ENCODE data around the gene CEP152. TPM values are rescaled to one million over a fixed set of nuclear protein-coding genes. Genes with fewer than 3 reads are reported as not detected.

The CEP152 gene
- total RNA-seq, 3 donors from 2014 or later, result 5.3 to 13.5 (median 5.9) TPM

- H3K36me3 ChIP-seq, result no peaks in the 10 kb centered on the region
- intact Hi-C loops (cut with DNase I; ENCODE audit: low total_unique reads), result no loop called here
Observed at GRCh38 chr15:48733615-48734014, 77.3 kb downstream of the CEP152 start.

GRCh38 chr15:48730506-48730905 is 80.4 kb downstream of the CEP152 start:
- TF ChIP-seq CTCF (IDR thresholded peaks at IDR 0.05) (no peak), POLR2AphosphoS5 (IDR thresholded peaks at IDR 0.05) (no peak), POLR2A (IDR thresholded peaks at IDR 0.05) (no peak)
- Histone ChIP-seq H3K4me1 (no peaks in the 10 kb centered on the region), H3K27ac (no peak overlapping the region), H3K27me3 (no peaks in the 10 kb centered on the region), H3K4me3 (no peak overlapping the region), H3K36me3 (no peaks in the 10 kb centered on the region), H3K9me3 (peaks cover 0 to 14% of the 10 kb centered on the region in 2 donors)
- no peak for DNase-seq (ENCODE audit: low spot score in 2 of 2)
- intact Hi-C loops (cut with DNase I; ENCODE audit: low total_unique reads), result no loop called here

More at GRCh38 chr15:48733615-48734014, 77.3 kb downstream of the CEP152 start:
- H3K4me1 ChIP-seq, result no peaks in the 10 kb centered on the region
- TF ChIP-seq CTCF (IDR thresholded peaks at IDR 0.05) (no peak), POLR2A (IDR thresholded peaks at IDR 0.05) (no peak), POLR2AphosphoS5 (IDR thresholded peaks at IDR 0.05) (no peak)
- no peak overlapping the region for H3K4me3 ChIP-seq
- no peak overlapping the region for H3K27ac ChIP-seq
- no peaks in the 10 kb centered on the region for H3K27me3 ChIP-seq
- peaks cover 0 to 21% of the 10 kb centered on the region in 2 donors for H3K9me3 ChIP-seq
- no peak for DNase-seq (ENCODE audit: low spot score in 2 of 2)

GRCh38 chr15:48723969-48724368 is 86.9 kb downstream of the CEP152 start:
- intact Hi-C loops (cut with DNase I; ENCODE audit: low total_unique reads), result no loop called here
- no peak for TF ChIP-seq POLR2AphosphoS5 (IDR thresholded peaks at IDR 0.05)
- H3K27me3 ChIP-seq, result no peaks in the 10 kb centered on the region

DNA sequence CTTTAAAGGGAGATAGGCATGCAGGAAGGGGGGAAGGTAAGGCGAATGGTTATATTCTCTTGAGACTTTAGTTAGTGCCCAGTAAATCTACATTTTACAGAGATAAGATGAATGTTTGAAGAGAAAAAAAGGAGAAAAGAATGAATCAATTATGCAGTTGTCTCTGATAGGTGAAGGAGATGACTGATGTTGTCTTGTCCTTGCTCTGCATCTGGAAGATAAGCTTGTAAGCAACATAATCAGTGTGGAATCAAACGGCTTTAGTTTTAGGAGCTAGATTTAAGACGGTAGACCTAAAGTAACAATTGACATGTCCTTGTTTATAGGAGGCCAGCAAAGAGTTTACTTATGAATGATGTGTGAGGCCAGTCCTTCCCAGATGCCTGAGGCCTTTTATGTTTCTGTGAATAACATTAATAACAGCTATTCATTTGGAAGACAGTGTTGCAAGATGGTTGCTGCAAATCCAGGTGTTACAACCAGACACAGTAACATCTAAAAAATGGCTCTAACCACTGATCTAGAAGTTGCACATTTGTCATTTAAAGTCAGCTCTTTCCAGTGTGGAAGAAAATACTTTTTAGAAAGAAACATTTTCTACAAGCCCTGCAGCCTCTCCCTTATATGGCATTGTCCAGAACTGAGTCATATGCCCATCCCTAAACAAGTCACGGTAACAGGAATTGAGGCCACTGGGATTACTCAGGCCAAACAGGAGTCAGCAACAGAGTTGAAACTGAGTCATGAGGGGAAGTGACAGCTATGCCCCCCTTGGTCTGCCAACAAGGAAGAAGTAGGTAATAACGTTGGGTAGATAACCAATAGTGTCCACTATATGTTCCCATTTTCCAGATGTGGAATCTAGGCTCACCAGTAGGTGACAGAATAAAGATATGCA is 87.9 kb downstream of the CEP152 start:
- DNase-seq (ENCODE audit: low spot score in 2 of 2), result no peak
- no peak overlapping the region for H3K27ac ChIP-seq
- intact Hi-C loops (cut with DNase I; ENCODE audit: low total_unique reads), result no loop called here
- H3K9me3 ChIP-seq, result no peaks in the 10 kb centered on the region
- no peaks in the 10 kb centered on the region for H3K27me3 ChIP-seq
- TF ChIP-seq POLR2A (IDR thresholded peaks at IDR 0.05) (no peak), POLR2AphosphoS5 (IDR thresholded peaks at IDR 0.05) (no peak), CTCF (IDR thresholded peaks at IDR 0.05) (no peak)
- no peaks in the 10 kb centered on the region for H3K4me1 ChIP-seq
- H3K36me3 ChIP-seq, result no peaks in the 10 kb centered on the region
- H3K4me3 ChIP-seq, result no peak overlapping the region

More at GRCh38 chr15:48723969-48724368, 86.9 kb downstream of the CEP152 start:
- no peaks in the 10 kb centered on the region for H3K4me1 ChIP-seq
- H3K27ac ChIP-seq, result no peak overlapping the region
- no peaks in the 10 kb centered on the region for H3K9me3 ChIP-seq
- H3K4me3 ChIP-seq, result no peak overlapping the region
- H3K36me3 ChIP-seq, result no peaks in the 10 kb centered on the region
- no peak for DNase-seq (ENCODE audit: low spot score in 2 of 2)

GRCh38 chr15:48721061-48721810 is 89.6 kb downstream of the CEP152 start:
- Histone ChIP-seq H3K4me1 (no peaks in the 10 kb centered on the region), H3K27me3 (no peaks in the 10 kb centered on the region), H3K27ac (peak overlapping the region in 1 of 2 donors; percentile 23), H3K9me3 (peaks cover 2 to 7% of the 10 kb centered on the region in 2 donors), H3K36me3 (no peaks in the 10 kb centered on the region), H3K4me3 (no peak overlapping the region)
- TF ChIP-seq CTCF (IDR thresholded peaks at IDR 0.05) (no peak), POLR2A (IDR thresholded peaks at IDR 0.05) (no peak), POLR2AphosphoS5 (IDR thresholded peaks at IDR 0.05) (no peak)
- intact Hi-C loops (cut with DNase I; ENCODE audit: low total_unique reads), result no loop called here
- no peak for DNase-seq (ENCODE audit: low spot score in 2 of 2)
